Renal cortical epithelial cell (primary cell): ENCODE results near the gene NFE2L1. TPM values are rescaled to one million over a fixed set of nuclear protein-coding genes. Genes with fewer than 3 reads are reported as not detected.
A peak's percentile ranks its signal among the peaks of the same experiment; 100 is the strongest.

Experiments
- DNase-seq: peaks from one replicate; pipeline ENCODE4 v3.0.0-alpha.2; 2011; ENCODE audit warnings: low read depth
- total RNA-seq: library from RNA; depleted of rRNA; stranded (reverse); fragments of >200 nt; gene quantifications from 2 replicates; pipeline ENCODE4 v1.2.3, GENCODE V29; 2014

NFE2L1 gene
- total RNA-seq, 1 donor from 2014 or later, result 267 TPM

DNA sequence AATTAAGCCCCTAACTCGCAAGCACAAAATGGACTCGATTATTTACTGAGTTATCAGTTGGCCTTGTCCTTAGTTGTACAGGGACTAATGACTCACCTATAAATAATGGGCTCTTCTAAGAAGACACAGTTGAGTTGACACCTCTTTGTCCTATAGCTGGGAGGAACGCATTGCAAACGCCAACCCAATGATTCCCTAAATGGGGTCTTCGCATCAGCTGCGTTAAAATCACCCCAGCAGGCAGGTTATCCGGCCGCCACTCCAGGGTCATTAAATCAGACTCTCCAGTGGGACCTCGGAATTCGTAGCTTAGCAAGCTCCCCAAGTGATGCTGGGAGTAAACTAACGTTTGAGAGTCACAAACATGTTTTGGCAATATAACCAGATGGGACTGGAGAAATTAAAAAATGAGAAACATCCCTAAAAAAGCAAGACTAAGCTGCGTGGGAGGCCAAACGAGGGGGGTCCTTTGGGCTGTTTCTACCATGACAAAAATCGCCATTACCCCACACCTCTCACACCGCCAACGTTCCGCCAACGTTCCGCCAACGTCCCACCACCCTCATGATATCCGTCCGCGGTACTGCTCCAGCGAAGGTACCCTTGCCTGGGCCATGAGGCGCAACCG lies 932 bp upstream of the NFE2L1 start:
- no peak for DNase-seq

GRCh38 chr17:48048384-48049126 lies 396 bp downstream of the NFE2L1 start:
- DNase-seq, result peak; percentile 83

DNA sequence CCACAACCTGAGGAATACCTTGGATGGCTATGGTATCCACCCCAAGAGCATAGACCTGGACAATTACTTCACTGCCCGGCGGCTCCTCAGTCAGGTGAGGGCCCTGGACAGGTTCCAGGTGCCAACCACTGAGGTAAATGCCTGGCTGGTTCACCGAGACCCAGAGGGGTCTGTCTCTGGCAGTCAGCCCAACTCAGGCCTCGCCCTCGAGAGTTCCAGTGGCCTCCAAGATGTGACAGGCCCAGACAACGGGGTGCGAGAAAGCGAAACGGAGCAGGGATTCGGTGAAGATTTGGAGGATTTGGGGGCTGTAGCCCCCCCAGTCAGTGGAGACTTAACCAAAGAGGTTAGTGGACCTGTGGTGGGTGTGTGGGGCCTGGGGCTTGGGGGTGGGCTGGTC lies 3.1 kb downstream of the NFE2L1 start:
- no peak for DNase-seq

DNA sequence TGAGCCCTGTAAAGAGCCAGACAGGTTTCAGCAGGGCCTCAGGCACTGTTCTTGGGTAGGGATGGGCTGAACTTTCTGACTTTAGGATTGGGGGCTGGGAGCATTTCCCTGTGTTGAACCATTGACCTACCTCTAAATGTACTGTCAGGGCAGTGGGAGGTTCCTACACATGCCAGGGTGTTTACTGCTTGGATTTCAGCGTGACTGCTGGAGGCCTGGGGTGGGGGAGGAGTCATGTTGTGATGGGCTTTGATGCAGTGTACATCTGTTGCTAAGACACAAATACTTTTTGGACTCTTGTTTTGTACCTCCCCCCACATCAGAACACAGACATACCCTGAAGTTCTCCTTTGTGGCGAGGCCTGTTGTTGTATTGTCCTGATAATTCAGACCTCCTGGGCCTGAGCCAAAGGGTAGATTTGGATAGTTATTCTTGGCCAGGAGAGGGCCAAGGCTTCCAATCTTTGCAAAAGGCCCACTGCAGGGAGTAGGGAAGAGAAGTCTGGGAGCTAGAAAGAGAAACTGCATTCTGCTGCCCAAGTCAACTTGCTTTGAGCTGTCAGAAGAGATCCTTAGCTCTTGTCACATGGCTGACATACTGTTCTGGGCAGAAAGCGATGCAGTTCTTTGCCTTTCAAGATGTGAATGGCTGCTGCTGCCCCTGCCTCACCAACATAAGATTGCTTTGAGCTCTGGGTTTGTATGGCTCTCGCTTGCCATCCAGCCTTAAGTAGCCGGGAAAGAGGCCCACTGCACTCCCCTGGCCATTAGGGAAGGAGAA lies 3.7 kb downstream of the NFE2L1 start:
- DNase-seq, result peak; percentile 89

- DNase-seq, result peak; percentile 72
These were observed 5.0 kb downstream of the NFE2L1 start for GRCh38 chr17:48052956-48053757.

GRCh38 chr17:48053758-48054237 lies 5.6 kb downstream of the NFE2L1 start:
- DNase-seq, result no peak

- DNase-seq, result peak; percentile 80
These were observed 6.4 kb downstream of the NFE2L1 start for GRCh38 chr17:48054238-48055185.

DNA sequence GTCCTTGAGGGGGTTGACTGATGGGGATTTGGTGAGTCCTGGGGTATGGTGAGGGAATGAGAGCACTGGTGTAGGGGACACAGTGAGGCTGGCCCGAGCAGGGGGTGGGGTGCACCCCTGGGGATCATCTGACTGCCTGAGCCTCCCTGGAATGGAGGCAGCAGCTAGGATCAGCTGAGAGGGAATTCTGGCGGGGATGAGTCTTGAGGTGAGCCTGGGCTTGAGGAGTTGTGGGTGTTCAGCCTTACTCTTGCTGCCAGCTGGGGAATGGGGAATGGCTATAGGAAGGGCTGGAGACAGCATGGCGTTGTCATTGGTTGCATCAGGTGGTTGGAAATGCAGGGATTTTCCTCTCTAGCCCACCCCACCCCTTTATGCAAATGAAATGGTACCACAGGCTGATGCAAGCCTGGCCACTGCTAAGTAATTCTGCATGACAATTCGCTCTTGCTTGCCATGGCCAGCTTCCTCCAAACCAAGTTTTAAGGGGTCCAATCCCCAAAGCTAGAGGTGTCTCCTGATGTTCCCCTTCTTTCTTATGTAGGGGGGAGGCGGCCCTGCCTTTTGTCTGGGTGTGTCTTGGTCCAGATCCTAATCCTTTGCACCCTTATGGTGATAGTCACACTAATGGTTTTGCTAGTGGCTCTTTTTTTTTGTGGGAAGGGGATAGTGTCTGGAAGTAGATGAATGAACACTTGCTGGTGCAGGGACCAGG lies 7.5 kb downstream of the NFE2L1 start:
- no peak for DNase-seq

DNA sequence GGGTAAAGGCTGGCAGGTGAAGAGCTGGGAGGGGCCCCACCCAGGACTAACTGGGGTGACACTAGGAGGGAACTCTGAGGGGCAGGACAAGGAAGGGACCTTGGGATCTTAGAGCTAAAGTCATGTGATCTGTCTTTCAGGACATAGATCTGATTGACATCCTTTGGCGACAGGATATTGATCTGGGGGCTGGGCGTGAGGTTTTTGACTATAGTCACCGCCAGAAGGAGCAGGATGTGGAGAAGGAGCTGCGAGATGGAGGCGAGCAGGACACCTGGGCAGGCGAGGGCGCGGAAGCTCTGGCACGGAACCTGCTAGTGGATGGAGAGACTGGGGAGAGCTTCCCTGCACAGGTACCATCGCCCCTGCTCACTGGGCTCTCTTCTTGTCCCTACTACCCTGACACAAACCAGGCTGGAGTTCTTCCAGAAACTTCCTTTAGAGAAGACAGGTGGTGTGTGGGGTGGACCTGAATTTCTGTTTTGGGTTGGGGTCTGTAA lies 8.1 kb downstream of the NFE2L1 start:
- DNase-seq, result no peak

- no peak for DNase-seq
These were observed 8.7 kb downstream of the NFE2L1 start for GRCh38 chr17:48056879-48057278.

DNA sequence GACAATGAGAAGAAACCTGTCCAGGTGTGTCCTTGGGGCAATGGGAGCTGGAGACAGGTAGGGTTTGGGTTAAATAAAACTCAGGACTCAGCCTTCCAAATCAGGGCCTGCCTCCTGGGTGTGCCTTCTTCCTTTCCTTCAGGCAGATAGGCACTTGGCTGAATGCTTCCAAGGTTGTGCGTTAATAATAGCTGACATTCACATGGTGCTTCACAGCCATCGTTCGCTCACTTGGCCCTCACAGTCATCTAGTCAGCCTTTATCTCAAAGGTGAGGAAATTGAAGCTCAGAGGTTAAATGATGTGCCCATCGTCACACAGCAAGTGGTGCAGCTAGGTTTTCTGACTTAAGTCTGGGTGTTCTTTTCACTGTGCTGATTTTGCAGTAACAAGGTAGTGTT lies 9.5 kb downstream of the NFE2L1 start:
- no peak for DNase-seq

DNA sequence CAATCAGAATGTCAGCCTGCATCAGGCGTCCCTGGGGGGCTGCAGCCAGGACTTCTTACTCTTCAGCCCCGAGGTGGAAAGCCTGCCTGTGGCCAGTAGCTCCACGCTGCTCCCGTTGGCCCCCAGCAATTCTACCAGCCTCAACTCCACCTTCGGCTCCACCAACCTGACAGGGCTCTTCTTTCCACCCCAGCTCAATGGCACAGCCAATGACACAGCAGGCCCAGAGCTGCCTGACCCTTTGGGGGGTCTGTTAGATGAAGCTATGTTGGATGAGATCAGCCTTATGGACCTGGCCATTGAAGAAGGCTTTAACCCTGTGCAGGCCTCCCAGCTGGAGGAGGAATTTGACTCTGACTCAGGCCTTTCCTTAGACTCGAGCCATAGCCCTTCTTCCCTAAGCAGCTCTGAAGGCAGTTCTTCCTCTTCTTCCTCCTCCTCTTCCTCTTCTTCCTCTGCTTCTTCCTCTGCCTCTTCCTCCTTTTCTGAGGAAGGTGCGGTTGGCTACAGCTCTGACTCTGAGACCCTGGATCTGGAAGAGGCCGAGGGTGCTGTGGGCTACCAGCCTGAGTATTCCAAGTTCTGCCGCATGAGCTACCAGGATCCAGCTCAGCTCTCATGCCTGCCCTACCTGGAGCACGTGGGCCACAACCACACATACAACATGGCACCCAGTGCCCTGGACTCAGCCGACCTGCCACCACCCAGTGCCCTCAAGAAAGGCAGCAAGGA lies 10.4 kb downstream of the NFE2L1 start:
- no peak for DNase-seq

DNA sequence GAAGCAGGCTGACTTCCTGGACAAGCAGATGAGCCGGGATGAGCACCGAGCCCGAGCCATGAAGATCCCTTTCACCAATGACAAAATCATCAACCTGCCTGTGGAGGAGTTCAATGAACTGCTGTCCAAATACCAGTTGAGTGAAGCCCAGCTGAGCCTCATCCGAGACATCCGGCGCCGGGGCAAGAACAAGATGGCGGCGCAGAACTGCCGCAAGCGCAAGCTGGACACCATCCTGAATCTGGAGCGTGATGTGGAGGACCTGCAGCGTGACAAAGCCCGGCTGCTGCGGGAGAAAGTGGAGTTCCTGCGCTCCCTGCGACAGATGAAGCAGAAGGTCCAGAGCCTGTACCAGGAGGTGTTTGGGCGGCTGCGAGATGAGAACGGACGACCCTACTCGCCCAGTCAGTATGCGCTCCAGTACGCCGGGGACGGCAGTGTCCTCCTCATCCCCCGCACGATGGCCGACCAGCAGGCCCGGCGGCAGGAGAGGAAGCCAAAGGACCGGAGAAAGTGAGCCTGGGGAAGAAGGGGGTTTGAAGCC lies 11.0 kb downstream of the NFE2L1 start:
- DNase-seq, result no peak

- DNase-seq, result no peak
These were observed 12.1 kb downstream of the NFE2L1 start for GRCh38 chr17:48060249-48060648.

DNA sequence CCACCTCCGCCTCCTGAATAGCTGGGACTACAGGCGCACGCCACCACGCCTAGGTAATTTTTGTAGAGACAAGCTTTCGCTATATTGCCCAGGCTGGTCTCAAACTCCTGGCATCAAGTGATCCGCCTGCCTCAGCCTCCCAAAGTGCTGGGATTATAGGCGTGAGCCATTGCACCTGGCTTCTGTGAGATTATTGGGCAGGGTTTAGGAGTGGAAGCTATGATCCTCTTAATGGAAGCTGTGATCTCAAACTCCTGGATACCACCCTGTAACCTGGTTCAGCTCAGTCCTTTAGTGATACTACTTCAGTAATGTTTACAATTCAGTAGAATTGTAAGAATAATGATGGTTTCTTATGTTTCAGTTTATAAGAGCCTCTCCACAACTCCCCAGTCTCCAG lies 14.1 kb downstream of the NFE2L1 start:
- DNase-seq, result no peak

DNA sequence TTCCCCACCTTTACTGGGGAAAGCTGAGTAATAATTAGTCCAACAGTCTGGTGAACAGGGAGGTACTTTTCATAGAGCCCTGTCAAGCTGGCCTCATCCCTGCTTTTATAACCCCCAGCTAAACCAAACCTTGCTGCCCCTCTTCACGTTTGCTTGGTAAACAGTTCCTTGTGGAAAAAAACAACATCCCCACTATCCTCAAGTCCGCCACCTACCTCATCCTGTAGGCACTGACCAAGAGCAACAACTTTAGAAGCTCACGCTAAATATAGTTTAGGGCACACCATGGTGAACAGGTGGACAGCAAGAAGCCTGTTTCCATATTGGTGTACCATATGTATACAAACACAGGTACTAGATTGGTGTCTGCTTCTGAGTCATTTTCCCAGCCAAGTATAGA lies 16.5 kb downstream of the NFE2L1 start:
- DNase-seq, result no peak

- no peak for DNase-seq
These were observed 18.0 kb downstream of the NFE2L1 start for GRCh38 chr17:48066192-48066591.

- DNase-seq, result no peak
These were observed 18.5 kb downstream of the NFE2L1 start for GRCh38 chr17:48066656-48067055.

DNA sequence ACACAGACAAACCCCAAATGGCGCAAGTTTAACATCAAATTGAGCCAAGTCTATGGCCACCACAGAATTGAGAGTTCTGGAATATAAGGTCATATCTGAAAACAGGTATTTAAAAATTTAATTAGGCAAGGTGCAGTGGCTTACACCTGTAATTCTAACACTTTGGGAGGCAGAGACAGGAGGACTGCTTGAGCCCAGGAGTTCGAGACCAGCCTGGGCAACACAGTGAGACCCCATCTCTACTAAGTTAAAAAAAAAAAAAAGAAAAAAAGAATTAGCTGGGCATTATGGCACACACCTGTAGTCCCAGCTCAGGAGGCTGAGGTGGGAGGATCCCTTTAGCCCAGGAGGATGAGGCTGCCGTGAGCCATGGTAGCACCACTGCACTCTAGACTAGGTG lies 19.1 kb downstream of the NFE2L1 start:
- DNase-seq, result no peak
